GM19043 (cell line): ENCODE measurements around the gene LRG1.
"Not testable (repeated sequence)": the region's sequence is repeated elsewhere in the genome, so short reads cannot be mapped to it uniquely, and the experiment has no call there.

ENCODE experiments used
- ATAC-seq: cut with Tn5 transposase; IDR thresholded peaks from one replicate; pipeline ENCODE4 v1.9.1; 2021; ENCODE audit warnings: low read depth; ENCODE audit not compliant: unreplicated experiment

Gene LRG1

GRCh38 chr19:4576016-4576933, 36.4 kb upstream of the LRG1 start:
- no peak for ATAC-seq

GRCh38 chr19:4575267-4576015, 35.6 kb upstream of the LRG1 start:
- ATAC-seq: no peak

- no peak for ATAC-seq
These were observed 33.8 kb upstream of the LRG1 start for GRCh38 chr19:4573682-4574081.

GRCh38 chr19:4571305-4571917, 31.6 kb upstream of the LRG1 start:
- ATAC-seq: no peak

GRCh38 chr19:4570916-4571304, 31.1 kb upstream of the LRG1 start:
- no peak for ATAC-seq

- ATAC-seq: no peak
These were observed 30.6 kb upstream of the LRG1 start for GRCh38 chr19:4570402-4570801.

- ATAC-seq: no peak
These were observed 29.1 kb upstream of the LRG1 start for GRCh38 chr19:4568886-4569285.

- no peak for ATAC-seq
These were observed 27.8 kb upstream of the LRG1 start for GRCh38 chr19:4567584-4568071.

GRCh38 chr19:4566402-4567051, 26.7 kb upstream of the LRG1 start:
- no peak for ATAC-seq

- not testable (repeated sequence) for ATAC-seq
These were observed 23.7 kb upstream of the LRG1 start for GRCh38 chr19:4563562-4563961.

GRCh38 chr19:4562085-4562484, 22.2 kb upstream of the LRG1 start:
- not testable (repeated sequence) for ATAC-seq

- ATAC-seq: no peak
These were observed 19.7 kb upstream of the LRG1 start, which contains the start of gene SEMA6B for GRCh38 chr19:4559569-4559968. TSS of gene SEMA6B (minus strand) at chr19:4559684. CDS start at chr19:4558457, 1,227 bp downstream.

- ATAC-seq: no peak
These were observed 18.4 kb upstream of the LRG1 start for GRCh38 chr19:4557971-4558941.

- ATAC-seq: no peak
These were observed 17.5 kb upstream of the LRG1 start for GRCh38 chr19:4557144-4557970.

- ATAC-seq: no peak
These were observed 16.8 kb upstream of the LRG1 start for GRCh38 chr19:4556597-4557127.

GRCh38 chr19:4555657-4556561, 16.1 kb upstream of the LRG1 start:
- no peak for ATAC-seq

- no peak for ATAC-seq
These were observed 14.9 kb upstream of the LRG1 start for GRCh38 chr19:4554717-4555116.
